Fibroblast of skin of right quadriceps (primary cell): ENCODE data around the gene SMIM22.
"Not testable (repeated sequence)": the region's sequence is repeated elsewhere in the genome, so short reads cannot be mapped to it uniquely, and the experiment has no call there.

Source experiments
- DNase-seq: peaks from one replicate; pipeline ENCODE4 v3.0.0-alpha.2; 2013

SMIM22 gene

DNA sequence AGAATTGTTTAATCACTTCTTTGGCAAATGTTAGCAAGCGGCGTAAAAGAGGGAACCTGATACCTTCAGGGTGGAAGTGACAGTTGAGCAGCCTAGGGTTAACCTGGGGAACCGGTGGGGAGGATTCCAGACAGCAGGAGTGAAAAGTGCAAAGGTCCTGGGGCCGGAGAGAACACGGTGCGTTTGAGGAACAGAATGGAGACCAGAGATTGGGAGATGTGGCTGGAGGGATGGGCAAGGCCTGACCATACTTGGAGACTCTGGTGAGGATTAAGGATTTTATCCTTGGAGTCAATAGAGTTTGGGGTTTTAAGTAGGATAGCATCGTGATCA, 25.9 kb upstream of the SMIM22 start:
- no peak for DNase-seq

GRCh38 chr16:4771646-4772045, 23.5 kb upstream of the SMIM22 start:
- DNase-seq = no peak

DNA sequence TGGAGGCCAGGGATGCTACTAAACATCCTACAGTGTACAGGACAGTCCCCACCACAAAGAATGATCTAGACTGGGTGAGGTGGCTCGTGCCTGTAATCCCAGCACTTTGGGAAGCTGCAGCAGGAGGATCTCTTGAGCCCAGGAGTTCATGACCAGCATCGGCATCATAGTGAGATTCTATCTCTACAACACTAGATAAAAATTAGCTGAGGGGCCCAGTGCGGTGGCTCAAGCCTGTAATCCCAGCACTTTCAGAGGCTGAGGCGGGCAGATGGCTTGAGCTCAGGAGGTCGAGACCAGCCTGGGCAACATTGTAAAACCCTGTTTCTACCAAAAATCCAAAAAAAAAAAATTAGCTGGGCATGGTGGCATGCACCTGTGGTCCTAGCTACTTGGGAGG, 22.8 kb upstream of the SMIM22 start:
- no peak for DNase-seq

DNA sequence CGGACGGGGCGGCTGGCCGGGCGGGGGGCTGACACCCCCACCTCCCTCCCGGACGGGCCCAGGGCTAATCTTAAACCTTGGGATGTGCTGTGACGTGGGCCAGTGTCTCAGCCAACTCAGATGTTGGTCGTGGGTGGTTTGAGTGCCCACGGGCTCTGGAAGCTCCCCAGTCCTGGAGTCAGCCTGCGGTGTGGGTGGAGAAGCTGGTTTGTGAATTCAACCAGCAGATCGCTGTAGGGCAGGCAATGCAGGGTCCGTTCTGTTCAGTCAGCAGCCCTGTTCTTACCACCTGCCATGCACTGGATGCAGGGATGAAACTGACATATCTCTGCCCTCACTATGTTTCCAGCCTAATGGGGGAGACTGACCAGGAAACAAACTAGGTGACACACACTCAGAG, 20.2 kb upstream of the SMIM22 start:
- no peak for DNase-seq

DNA sequence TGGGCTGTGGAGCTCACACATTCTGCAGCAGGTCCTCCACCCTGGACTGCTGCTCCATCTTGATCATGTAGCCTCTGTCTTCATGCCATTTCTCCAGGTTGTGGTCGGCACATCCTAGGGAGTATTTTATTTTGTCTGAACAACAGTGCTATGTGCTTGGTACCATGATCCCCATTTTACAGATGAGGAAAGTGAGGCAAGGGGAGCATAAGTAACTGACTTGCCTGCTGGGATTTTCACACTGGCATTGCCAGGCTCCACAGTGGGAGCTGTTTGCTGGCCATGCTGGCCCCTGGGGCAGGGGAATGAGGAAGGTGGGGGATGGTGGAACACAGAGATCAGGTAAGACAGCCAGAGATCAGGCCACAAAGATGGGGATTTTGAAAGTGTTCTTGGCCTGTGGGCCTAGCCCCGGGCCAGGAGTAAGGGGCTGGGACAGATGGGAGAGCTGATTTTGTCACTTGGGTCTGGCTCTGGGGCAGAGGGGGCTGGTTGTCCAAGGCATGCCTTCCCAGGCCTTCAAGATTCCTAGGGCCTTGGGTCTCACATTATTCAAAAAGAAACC, 18.9 kb upstream of the SMIM22 start:
- no peak for DNase-seq

DNA sequence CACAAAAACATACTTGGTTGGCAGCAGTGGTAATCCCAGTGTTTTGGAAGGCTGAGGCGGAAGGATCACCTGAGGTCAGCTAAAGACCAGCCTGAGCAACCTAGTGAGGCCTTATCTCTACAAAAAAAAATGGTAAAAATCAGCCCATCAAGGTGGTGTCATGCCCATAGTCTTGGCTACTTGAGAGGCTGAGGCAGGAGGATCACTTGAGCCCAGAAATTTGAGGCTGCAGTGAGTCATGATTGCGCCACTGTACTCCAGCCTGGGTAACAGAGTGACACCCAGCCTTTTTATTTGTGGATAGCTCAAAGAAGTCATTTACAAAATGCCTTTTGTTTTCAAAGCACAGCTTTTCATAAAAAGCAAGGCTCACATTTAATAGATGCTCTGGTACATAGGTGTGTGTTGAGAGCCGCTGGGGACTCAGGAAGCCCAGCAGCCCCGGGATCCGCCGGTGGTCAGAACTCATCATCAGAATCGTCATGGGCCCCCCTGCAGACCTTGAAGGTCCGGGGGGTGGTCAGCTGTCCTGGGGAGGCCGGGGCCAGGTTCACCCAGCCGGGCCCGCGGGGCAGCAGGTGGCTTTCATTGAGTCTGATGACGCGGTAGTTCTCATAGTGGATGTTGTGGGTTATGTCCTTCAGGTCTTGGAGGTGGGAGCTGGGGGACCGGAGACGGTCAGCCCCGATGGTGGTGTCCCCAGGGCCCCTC, 17.7 kb upstream of the SMIM22 start:
- DNase-seq = no peak

GRCh38 chr16:4778050-4778392, 17.1 kb upstream of the SMIM22 start:
- DNase-seq = no peak

DNA sequence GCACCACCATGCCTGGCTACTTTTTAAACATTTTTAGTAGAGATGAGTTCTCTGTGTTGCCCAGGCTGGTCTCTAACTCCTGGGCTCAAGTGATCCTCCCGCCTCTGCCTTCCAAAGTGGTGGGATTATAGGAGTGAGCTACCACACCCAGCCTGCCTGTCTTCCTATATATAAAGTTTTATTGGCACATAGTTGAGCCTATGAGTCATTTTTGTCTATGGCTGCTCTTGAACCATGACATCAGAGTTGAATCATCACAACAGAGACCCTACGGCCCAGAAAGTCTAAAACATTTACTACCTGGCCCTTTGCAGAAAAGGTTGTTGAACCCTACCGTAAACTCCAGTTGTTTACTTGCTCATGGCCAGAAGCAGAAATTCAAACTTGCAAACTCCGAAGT, 14.9 kb upstream of the SMIM22 start:
- DNase-seq = no peak

- no peak for DNase-seq
Measured at GRCh38 chr16:4783251-4783950, 11.8 kb upstream of the SMIM22 start.

GRCh38 chr16:4783951-4784336, 11.2 kb upstream of the SMIM22 start:
- no peak for DNase-seq

DNA sequence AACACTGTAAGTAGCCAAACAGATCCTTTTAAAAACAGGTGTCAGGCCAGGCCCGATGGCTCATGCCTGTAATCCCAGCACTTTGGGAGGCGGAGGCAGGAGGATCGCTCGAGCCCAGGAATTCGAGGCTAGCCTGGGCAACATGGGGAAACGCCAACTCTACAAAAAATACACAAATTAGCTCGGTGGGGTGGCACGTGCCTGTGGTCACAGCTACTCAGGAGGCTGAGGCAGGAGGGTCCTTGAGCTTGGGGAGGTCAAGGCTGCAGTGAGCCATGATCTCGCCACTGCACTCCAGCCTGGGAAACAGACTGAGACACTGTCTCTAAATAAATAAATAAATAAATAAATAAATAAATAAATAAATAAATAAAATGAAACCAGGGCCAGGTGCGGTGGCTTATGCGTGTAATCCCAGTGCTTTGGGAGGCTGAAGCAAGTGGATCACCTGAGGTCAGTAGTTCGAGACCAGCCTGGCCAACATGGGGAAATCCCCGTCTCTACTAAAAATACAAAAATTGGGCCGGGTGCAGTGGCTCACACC, 10.7 kb upstream of the SMIM22 start:
- DNase-seq = not testable (repeated sequence)

GRCh38 chr16:4785758-4786433, 9.3 kb upstream of the SMIM22 start:
- no peak for DNase-seq

GRCh38 chr16:4787068-4787467, 8.1 kb upstream of the SMIM22 start:
- DNase-seq = no peak

GRCh38 chr16:4787627-4788482, 7.3 kb upstream of the SMIM22 start, which contains the start of gene SEPTIN12:
Gene SEPTIN12, minus strand, starts transcription at chr16:4788345. Its CDS starts 700 bp downstream, at chr16:4787645.
- no peak for DNase-seq

GRCh38 chr16:4788489-4788889, 6.7 kb upstream of the SMIM22 start:
- no peak for DNase-seq

GRCh38 chr16:4788910-4789309, 6.3 kb upstream of the SMIM22 start:
- DNase-seq = no peak

DNA sequence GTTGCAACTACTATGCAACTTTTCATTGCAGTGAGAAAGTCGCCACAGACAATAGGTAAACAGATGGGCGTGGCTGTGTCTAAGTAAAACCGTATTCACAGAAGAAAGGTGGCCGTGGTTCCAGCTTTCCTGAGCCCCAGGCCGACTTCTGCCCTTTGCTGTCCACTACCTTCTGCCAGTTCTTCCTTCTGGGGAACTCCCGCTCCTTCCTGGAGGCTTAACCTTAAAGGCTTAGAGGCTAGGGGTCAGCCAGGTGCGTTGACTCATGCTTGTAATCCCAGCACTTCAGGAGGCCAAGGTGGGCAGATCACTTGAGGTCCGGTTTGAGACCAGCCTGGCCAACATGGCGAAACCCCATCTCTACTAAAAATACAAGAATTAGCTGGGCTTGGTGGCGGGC, 4.9 kb upstream of the SMIM22 start:
- no peak for DNase-seq

- DNase-seq = no peak
Measured at GRCh38 chr16:4790871-4791270, 4.3 kb upstream of the SMIM22 start.

DNA sequence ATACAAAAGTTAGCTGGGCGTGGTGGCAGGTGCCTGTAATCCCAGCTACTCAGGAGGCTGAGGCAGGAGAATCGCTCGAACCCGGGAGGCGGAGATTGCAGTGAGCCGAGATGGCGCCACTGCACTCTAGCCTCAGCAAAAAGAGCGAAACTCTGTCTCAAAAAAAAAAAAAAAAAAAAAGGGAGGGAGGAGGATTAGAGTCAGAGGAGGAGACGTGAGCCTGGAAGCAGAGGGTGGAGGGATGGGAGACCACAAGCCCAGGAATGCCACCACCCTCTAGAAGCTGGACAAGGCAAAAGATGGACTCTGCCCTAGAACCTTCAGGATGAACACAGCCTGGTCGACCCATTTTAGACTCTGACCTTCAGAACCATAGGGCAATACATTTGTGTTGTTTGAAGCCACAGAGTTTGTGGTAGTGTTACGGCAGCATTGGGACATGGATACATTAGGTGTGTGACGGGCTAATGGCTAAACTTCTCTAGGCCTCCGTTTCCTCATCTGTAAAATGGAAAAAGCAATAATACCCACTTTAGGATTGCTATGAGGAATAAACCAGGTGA, 2.1 kb upstream of the SMIM22 start:
- no peak for DNase-seq

- DNase-seq = no peak
Measured at GRCh38 chr16:4795828-4796572, 831 bp downstream of the SMIM22 start.

DNA sequence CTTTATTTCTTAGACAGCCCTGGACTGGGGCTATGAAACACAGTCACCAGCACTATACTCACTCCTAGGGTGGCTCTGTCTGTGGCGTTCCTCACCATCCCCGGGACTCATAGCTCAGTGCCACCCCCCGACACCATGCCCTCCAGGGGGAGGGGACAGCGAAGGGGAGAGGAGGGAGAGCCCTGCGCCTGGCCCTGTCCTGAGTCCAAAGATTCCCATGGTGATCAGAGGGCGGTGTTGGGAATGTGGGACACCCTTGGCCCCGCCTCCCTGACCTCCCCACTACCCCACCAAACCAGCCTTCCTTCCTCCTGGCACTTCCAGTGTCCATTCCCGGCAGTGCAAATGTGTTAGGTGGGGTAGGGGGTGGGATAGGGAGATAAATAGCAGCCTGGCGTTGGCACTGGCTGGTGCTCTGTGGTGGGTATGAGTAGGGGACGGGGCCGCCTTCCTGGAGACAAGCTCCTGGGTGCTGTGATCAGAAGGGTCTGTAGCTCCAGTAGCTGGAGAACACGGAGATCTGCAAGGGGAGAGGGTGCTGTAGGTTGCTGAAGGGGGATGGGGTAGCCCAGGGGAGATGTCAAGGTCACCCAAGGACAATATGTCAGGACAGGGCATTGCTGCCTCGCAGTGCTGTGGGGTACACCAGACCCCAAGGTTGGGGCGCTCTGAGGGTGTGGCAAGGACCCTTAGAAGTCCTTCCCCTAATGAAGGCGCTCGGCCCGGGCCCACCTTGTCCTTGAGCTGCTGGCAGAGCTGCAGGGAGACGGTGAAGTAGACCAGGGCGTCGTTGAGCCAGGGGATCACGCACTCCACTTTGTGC, 2.0 kb downstream of the SMIM22 start:
- DNase-seq = no peak
